DMS79 (cell line): ENCODE results near the gene SCP2.
A peak's percentile ranks its signal among the peaks of the same experiment; 100 is the strongest.
"Not testable (repeated sequence)": the region's sequence is repeated elsewhere in the genome, so short reads cannot be mapped to it uniquely, and the experiment has no call there.

ENCODE experiments used
- DNase-seq: peaks from one replicate; lab custom pipeline; 2025; lab: John Stamatoyannopoulos, UW

SCP2 gene

GRCh38 chr1:52917156-52917555, 9.9 kb upstream of the SCP2 start:
- no peak for DNase-seq

DNA sequence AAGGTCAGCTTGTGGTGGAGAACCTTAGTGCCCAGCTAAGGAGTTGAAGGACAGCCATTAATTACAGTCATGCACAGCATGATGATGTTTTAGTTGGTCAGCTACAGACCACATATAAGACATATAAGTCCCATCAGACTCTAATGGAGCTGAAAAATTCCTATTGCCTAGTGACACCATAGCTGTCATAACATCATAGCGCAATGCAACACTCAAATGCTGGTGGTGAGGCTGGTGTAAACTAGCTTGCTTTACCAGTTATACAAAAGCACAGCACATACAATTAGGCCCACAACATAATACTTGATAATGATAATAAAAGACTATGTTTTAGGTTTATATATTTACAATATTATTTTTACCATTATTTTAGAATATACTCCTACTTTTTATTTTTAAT, 9.5 kb upstream of the SCP2 start:
- no peak for DNase-seq

GRCh38 chr1:52918201-52918600, 8.9 kb upstream of the SCP2 start:
- DNase-seq: no peak

- DNase-seq: no peak
Observed at GRCh38 chr1:52919051-52919722, 7.9 kb upstream of the SCP2 start.

DNA sequence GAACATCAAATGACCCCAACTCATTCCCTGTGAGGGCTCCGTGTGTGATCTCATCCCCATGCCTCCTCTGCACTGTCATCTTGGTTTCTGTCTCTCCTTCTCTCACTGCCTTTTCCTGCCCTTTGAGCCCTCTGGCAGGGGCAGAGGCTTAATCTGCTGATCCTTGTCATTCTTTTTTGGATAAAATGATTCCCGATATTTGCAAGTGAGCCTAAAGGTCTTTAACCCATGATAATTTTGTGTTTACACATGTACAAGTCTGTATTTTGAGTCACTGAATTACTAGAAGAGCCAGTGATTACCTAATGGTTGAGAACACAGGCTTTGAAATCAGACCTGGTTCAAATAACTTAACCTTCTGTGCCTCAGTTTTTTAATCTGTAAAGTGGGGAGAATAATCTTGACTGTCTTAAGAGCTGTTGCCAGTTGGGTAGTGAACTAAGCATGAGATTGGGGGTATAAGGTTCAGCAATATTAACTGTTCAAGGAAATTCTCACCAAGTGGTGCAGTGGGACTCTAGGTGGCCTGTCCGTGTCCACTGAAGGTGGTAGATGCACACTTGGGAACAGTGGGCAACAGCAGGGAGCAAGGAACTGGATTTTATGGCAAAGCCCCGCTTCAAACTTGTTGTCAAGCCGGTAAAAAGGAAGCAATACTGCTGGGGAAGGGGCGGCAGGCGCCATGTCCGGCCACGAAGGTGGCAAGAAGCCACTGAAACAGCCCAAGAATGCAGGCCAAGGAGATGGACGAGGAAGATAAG, 7.2 kb upstream of the SCP2 start:
- no peak for DNase-seq

GRCh38 chr1:52920791-52921291, 6.2 kb upstream of the SCP2 start:
- DNase-seq: no peak

DNA sequence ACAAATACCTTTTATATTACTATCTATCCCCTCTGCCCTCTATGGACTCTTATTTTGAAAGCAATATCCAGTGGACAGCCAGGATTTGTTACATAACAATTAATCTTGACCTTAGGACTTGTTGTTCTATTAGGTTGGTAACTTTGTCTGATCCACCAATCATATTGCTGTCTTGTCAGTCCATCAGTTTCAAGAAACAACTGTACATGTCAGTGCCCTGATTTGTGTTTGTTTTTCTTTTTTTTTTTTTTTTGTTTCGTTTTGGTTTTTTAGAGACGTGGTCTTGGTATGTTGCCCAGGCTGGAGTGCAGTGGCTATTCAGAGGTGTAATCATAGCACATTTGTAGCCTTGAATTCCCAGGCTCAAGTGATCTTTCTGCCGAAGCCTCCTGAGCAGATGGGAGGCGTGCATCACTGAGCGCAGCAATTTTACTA, 1.5 kb upstream of the SCP2 start:
- peak; percentile 16 for DNase-seq

DNA sequence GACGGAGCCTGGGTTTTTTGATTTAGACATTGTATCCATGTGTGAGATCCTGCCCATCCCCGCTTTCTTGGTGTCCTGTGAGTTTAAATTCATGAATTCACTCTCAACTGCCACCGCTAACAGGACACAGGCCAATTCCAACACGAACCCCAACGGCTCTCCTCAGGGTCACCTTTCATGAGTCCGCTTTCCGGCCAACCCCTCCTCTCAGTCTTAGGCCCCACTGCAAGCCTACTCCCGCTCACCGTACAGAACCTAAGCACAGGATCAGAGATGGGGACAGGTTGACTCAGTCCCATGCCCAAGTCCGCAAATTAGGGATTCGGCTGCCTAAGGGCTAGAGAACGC, 238 bp upstream of the SCP2 start:
- no peak for DNase-seq

DNA sequence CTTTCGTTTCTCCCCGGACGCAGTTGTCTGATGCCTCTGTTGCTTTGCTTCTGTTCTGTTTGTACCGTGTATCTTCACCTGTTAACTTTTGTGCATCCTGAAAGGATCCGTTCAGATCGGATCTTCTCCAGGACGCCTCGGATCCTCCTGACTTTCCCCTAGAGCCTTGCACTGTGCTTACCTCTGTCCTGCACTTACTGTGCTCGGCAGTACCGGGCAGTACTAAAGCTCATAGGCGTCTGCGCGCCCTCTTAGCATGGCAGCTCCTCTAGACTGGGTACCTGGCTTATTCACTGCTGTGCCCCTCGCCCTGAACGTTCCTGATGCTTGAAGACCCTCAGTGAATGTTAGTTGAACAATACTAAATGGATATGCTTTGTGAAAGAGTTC, 934 bp downstream of the SCP2 start:
- no peak for DNase-seq

DNA sequence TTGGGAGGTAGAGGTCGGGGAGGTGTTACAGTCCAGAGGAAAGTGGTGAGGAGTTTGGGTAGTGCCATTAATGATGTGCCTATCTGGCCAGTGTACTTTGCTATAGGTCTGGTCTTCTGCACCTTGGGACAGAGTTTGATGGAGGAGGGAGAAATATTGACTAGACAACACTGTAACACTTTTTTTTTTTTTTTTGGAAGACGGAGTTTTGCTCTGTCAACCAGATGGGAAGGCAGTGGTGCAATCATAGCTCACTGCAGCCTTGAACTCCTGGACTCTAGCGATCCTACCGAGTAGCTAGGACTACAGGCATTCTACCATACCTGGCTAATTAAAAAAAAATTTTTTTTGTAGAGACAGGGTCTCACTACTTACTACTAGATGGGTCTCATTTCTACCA, 1.9 kb downstream of the SCP2 start:
- no peak for DNase-seq

GRCh38 chr1:52937433-52938182, 10.5 kb downstream of the SCP2 start:
- no peak for DNase-seq

DNA sequence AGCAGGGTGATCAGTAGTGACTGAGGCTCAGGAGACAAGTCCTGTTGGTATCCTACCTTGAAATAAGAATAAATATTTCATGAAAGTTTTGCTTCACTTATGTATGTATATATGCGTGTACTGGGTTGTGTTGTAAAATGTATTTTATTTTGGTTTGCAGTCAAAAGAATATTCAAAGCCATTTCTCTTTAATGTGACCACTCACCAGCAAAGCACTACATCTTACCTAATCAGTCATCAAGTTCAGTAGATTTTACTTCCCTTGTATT, 11.0 kb downstream of the SCP2 start:
- no peak for DNase-seq

DNA sequence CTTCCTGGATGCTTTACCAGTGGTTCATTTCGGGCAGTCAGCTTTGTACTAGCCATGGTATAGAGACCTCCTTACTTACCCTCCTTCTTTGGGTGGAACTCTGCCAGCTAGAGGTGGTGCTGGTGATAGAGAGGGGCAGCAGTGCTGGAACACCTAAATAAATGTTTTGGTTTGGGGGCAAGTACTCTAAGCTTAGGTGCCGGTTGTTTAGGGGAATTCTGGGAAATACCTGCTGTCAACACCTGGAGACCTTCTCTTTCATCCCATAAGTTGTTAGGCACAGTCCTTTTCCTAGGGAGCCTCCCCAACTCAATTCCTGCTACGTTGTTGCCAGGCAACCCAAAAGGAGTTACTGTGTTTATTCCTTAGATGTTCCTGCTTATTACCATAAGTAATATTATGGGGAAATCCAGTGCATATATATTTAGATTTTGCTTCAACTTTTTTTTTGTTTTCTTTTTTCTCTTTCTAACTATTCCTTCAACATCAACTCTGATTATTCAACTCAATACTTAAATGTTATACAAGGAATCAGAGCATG, 16.9 kb downstream of the SCP2 start:
- DNase-seq: no peak

GRCh38 chr1:52944566-52944965, 17.5 kb downstream of the SCP2 start:
- DNase-seq: no peak

DNA sequence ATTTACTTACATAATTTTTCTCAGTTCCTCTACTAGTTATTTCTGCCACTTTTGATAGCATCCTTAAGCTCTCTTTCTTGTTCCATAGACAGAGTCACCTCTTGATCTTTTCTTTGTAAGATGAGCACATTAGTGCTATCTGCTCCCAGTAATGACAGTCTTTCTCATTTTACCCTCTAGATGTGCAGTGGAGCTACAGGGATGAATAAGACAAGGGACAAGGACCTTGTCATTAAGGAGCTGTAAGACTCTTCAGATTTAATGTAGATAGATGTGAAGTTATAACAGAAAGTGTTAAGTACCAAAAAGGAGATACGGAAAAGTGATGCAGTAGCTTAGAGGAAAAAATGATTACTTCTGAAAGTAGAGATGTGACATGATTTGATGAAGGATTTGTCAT, 20.4 kb downstream of the SCP2 start:
- no peak for DNase-seq

GRCh38 chr1:52949602-52950001, 22.5 kb downstream of the SCP2 start:
- DNase-seq: not testable (repeated sequence)

GRCh38 chr1:52952112-52952511, 25.0 kb downstream of the SCP2 start:
- no peak for DNase-seq

GRCh38 chr1:52955129-52955970, 28.3 kb downstream of the SCP2 start:
- DNase-seq: peak; percentile 54

DNA sequence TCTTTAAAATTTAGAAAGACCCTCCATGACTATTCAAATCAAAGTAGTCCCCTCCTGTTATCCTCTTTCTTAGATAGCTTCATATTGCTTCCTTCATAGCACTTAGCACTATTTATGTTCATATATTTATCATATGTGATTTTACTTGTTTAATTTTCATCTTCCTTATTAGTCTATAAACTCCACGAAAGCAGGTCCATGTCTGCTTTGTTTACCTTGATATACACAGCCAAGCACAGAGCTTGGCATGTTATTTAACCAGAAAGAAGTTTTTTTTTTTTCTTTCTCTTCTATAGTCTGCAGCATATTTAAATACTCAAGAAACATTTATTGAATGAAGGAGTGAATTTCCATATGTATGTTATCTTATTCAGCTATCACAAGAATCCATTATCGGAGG, 36.0 kb downstream of the SCP2 start:
- no peak for DNase-seq

DNA sequence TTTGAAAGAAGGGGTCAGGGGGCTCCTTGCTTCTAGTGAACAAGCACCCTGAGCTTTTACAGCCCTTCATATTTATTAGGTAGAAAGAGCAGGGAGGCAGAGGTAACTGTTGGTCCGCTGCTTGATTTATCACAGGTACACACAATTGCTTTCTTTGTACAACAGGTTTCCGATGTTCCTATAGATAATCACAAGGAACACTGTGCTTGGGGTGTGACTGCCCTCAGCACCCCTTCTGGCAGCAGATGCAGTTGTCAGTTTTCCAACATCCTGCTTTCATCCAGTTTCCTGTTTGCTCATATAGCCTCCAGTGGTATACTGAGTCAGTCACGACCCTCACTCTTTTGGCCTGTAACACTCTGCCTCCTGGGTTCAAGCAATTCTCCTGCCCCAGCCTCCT, 40.6 kb downstream of the SCP2 start:
- no peak for DNase-seq

- DNase-seq: not testable (repeated sequence)
Observed at GRCh38 chr1:52969234-52969633, 42.2 kb downstream of the SCP2 start.

GRCh38 chr1:52970149-52970548, 43.1 kb downstream of the SCP2 start:
- DNase-seq: peak; percentile 1
